ENCODE measurements around the gene ALDH16A1.

GRCh38 chr19:49423071-49423984, 29.7 kb upstream of the ALDH16A1 start, which contains the start of gene PTH2:
- TF ChIP-seq CTCF (IDR thresholded peaks at IDR 0.05 in 2 of 3, conservative IDR thresholded peaks at IDR 0.05 in 1 of 3; ENCODE audit: control insufficient read depth in 2 of 3, extremely low read depth in 1 of 3, insufficient read depth in 1 of 3, low read depth in 3 of 3, low read length in 3 of 3) (no peak), SUZ12 (IDR thresholded peaks at IDR 0.05; ENCODE audit: unreplicated experiment) (peak; percentile 81), MAX (IDR thresholded peaks at IDR 0.05; ENCODE audit: low read depth, low read length) (no peak), SIN3A (IDR thresholded peaks at IDR 0.05; ENCODE audit: low read depth, low read length) (no peak), NFYA (IDR thresholded peaks at IDR 0.05; ENCODE audit: borderline replicate concordance, low read depth, low read length) (no peak), REST (IDR thresholded peaks at IDR 0.05; ENCODE audit: low read depth, low read length) (no peak), GABPA (IDR thresholded peaks at IDR 0.05; ENCODE audit: low read depth) (no peak), TARDBP (IDR thresholded peaks at IDR 0.05; ENCODE audit: borderline replicate concordance) (no peak), HCFC1 (IDR thresholded peaks at IDR 0.05; ENCODE audit: low read length) (no peak), EZH2 (IDR thresholded peaks at IDR 0.05; ENCODE audit: borderline replicate concordance, control insufficient read depth, low read depth, low read length) (no peak), CBX5 (IDR thresholded peaks at IDR 0.05; ENCODE audit: low read depth) (no peak), CBFB (IDR thresholded peaks at IDR 0.05; ENCODE audit: low read depth) (no peak), ZNF384 (IDR thresholded peaks at IDR 0.05; ENCODE audit: borderline replicate concordance, low read depth, low read length) (no peak)

Measured in GM12878 (cell line).